Activated T-helper 17 cell treated with anti-CD3 and anti-CD28 coated beads, Interleukin-2, amount 50 U/mL, for 72 hours (primary cell): ENCODE results near the gene FUOM. TPM values are rescaled to one million over a fixed set of nuclear protein-coding genes. Genes with fewer than 3 reads are reported as not detected.

ENCODE experiments used
- ATAC-seq: fragments of 150-1000 bp; cut with Tn5 transposase; replicated peaks from 2 replicates; pipeline ENCODE4 v1.10.0; 2021; ENCODE audit warnings: mild to moderate bottlenecking, moderate library complexity
- H3K27ac Mint-ChIP-seq: one replicate; pipeline ENCODE4 v1.8.0; 2022; ENCODE audit warnings: mixed read lengths
- H3K27me3 Mint-ChIP-seq: one replicate; pipeline ENCODE4 v1.8.0; 2022; ENCODE audit warnings: mixed read lengths
- H3K36me3 Mint-ChIP-seq: one replicate; pipeline ENCODE4 v1.8.0; 2022; ENCODE audit warnings: low read depth, mild to moderate bottlenecking, mixed read lengths
- H3K4me1 Mint-ChIP-seq: one replicate; pipeline ENCODE4 v1.8.0; 2022; ENCODE audit warnings: mixed read lengths
- H3K4me3 Mint-ChIP-seq: one replicate; pipeline ENCODE4 v1.8.0; 2022; ENCODE audit warnings: mild to moderate bottlenecking, mixed read lengths
- H3K9me3 Mint-ChIP-seq: one replicate; pipeline ENCODE4 v1.8.0; 2022; ENCODE audit warnings: mixed read lengths
- total RNA-seq, 2 donors: library from RNA; stranded (reverse); gene quantifications; one replicate each; pipeline ENCODE4 v1.2.3, GENCODE V29; 2022

FUOM gene, protein sequence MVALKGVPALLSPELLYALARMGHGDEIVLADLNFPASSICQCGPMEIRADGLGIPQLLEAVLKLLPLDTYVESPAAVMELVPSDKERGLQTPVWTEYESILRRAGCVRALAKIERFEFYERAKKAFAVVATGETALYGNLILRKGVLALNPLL
- 10 to 100 TPM; 13.8 to 21.9 TPM for total RNA-seq

DNA sequence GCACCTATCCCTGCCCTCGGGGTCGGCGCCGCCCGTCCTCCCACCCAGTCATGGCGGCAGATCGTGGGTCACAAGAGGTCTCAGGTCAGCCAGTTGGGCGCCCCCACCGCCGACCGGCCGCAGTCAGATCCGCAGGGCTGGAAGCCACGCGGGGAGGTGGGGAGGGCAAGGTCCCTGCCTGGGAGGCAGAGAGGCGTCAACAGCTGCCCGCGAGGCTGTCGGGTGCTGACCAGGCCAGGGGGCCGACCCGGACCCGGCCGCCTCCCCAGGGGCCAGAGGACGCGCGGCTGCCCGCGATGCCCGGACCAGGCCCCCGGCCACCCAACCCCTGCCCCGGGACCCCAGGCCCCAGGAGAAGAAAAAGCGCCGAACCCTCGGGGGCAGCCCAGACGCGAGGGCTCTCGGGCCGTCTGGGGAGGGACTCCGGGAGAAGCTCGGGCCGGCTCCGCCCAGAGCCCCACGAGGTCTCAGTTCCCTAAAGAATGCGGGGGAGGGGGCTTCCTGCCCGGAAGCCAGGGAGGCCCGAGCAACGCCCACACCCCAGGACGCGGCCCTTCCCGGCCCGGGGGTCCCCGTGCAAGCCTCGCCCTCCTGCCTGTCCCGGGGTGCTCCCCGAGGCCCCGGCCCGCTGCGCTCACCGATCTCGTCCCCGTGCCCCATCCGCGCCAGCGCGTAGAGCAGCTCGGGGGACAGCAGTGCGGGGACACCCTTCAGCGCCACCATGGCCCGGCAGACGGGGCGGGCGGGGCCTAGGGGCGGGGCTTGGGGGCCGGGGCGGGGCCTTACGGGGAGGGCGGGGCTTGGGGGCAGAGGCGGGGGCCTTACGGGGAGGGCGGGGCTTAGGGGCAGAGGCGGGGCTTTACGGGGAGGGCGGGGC, at the start of gene FUOM:
FUOM (minus strand) TSS at position 735 of the 877 bp plus-strand sequence; CDS start at position 723, 12 bp downstream.
- ATAC-seq: peak; percentile 87
- no peaks in the 10 kb centered on the region for H3K27me3 Mint-ChIP-seq
- H3K4me3 Mint-ChIP-seq: peak within 1 kb of the TSS; percentile 53
- H3K4me1 Mint-ChIP-seq: peaks cover 6% of the 10 kb centered on the region
- H3K9me3 Mint-ChIP-seq: no peaks in the 10 kb centered on the region
- H3K36me3 Mint-ChIP-seq: peaks cover 10% of the 10 kb centered on the region
- H3K27ac Mint-ChIP-seq: no peak within 1 kb of the TSS

DNA sequence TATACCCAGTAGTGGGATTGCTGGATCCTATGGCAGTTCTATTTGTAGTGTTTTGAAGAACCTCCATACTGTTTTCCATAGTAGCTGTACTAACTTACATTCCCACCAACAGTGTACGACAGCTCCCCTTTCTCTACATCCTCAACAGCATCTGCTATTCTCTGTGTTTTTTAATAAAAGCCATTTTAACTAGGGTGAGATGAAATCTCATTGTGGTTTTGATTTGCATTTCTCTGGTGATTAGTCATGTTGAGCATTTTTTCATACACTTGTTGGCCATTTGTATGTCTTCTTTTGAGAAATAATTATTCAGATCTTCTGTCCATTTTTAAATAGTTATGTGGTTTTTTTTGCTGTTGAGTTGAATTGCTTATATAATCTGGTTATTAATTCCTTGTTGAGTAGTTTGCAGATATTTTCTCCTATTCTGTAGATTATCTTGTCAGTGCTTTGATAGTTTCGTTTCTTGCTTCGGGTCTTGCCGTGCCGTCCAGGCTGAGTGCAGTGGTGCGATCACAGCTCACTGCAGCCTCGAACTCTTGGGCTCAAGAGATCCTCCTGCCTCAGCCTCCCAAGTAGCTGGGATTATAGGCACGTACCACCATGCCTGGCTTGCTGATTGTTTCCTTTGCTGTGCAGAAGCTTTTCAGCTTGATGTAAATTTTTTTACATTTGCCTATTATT, 48.2 kb upstream of the FUOM start:
- Mint-ChIP-seq H3K27ac (peak overlapping the region; percentile 2), H3K36me3 (peaks cover 97% of the 10 kb centered on the region), H3K27me3 (no peaks in the 10 kb centered on the region), H3K4me1 (peaks cover 29% of the 10 kb centered on the region), H3K9me3 (no peaks in the 10 kb centered on the region), H3K4me3 (peak overlapping the region; percentile 19)
- ATAC-seq: peak; percentile 60

DNA sequence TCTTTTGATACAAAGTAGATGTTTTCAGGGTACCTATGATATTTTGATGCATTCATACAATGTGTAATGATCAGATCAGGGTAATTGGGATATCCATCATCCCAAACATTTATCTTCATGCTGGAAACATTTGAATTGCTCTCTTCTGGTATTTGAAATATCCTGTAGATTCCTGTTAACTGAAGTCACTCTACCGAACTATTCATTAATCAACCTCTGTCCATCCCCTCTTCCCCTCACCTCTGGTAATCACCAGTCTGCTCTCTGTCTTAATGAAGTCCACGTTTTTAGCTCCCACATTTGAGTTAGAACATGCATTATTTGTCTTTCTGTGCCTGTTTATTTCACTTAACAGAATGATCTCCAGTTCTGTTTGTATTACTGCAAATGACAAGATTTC, 47.5 kb upstream of the FUOM start:
- Mint-ChIP-seq H3K4me1 (peaks cover 29% of the 10 kb centered on the region), H3K27me3 (no peaks in the 10 kb centered on the region), H3K36me3 (peaks cover 97% of the 10 kb centered on the region), H3K9me3 (no peaks in the 10 kb centered on the region), H3K27ac (peak overlapping the region; percentile 2), H3K4me3 (peak overlapping the region; percentile 19)
- no peak for ATAC-seq

DNA sequence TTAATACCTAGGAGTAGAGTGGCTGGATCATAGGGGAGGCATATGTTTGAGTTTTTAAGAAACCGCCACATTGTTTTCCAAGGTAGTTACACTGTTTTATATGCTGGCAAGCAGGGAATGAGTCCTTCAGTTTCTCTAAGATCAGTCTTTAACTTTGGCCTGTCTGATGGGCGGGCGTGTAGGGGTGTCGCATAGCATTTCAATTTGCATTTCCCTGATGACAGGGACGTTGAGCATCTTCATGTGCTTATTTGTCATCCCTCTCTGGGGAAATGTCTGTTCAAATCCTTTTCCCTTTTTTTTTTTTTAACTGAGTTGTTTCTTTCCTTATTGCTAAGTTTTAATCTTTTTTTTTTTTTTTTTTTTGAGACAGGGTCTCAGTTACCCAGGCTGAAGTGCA, 46.0 kb upstream of the FUOM start:
- Mint-ChIP-seq H3K4me1 (peaks cover 25% of the 10 kb centered on the region), H3K9me3 (no peaks in the 10 kb centered on the region), H3K27me3 (no peaks in the 10 kb centered on the region), H3K36me3 (peaks cover 97% of the 10 kb centered on the region), H3K27ac (no peak overlapping the region), H3K4me3 (no peak overlapping the region)
- ATAC-seq: no peak

DNA sequence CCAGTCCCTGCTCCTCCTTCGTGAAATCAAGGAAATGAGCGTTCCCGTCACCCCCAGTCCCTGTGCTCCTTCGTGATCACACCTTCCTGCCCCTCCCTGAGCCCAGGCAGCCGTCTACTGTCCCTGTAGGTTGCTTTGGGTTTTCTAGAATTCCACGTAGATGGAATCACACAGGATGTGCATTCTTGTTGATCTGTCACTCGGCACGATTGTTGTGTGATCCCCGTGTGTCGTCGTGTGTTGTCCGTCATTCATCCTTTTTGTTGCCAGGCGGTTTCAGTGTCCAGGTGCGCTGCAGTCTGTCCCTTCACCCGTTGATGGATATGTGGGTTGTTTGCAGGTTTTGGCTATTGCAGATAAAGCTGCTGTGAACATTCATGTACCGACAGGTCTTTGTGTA, 45.5 kb upstream of the FUOM start:
- H3K4me3 Mint-ChIP-seq: no peak overlapping the region
- H3K9me3 Mint-ChIP-seq: no peaks in the 10 kb centered on the region
- peaks cover 97% of the 10 kb centered on the region for H3K36me3 Mint-ChIP-seq
- no peak overlapping the region for H3K27ac Mint-ChIP-seq
- no peak for ATAC-seq
- H3K4me1 Mint-ChIP-seq: peaks cover 20% of the 10 kb centered on the region
- H3K27me3 Mint-ChIP-seq: no peaks in the 10 kb centered on the region

DNA sequence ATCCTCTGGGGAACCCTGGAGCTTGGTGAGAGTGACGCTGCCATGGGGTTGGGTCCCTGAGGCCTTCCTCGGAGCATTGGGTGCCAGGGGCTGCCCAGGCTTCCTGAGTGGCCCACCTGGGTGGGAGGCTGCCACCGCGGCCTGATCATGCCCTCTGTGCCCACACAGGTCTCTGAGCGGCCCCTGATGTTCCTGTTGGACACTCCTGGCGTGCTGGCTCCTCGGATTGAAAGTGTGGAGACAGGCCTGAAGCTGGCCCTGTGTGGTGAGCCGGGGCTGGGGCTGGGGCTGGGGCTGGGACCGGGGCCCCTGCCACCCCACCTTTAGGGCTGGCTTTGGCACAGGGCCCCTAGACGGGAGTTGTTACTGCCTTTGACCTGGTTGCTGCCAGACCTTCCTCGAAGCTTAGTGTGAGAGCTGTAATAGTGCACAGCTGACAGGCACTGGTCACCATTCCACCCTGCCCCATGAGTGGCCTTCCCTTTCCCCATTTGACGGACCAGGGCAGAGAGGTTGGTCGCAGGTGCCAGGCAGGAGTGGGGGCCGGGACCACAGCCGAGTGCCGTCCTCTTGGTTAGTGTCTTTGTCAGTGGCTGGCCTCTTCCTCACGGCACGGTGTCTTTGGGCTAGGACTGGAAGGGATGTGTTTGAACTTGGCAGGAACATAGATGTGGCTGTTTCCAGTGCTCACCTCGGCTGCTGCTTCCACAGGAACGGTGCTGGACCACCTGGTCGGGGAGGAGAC, 44.3 kb upstream of the FUOM start:
- ATAC-seq: no peak

DNA sequence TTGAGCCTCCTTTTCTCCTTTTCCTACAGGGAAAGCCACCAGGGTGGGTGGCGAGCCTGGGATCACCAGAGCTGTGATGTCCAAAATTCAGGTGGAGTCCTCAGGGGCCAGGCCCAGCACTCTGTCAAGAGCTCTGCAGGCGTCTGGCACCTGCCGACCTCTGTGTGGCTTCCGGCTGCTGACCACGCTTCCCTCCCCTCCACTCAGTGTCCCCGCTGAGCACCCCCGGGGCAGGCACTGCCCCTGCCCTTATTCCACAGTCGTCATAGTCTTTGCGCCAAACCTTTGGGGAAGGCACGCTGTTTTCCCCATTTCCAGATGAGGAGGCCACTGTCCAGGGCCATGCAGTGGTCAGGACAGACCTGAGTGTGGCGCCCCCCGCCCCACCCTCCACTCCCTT, 43.7 kb upstream of the FUOM start:
- H3K4me1 Mint-ChIP-seq: peaks cover 16% of the 10 kb centered on the region
- no peak for ATAC-seq

More for the DNA sequence above, 44.3 kb upstream of the FUOM start:
- no peak overlapping the region for H3K4me3 Mint-ChIP-seq
- H3K4me1 Mint-ChIP-seq: peaks cover 19% of the 10 kb centered on the region
- no peaks in the 10 kb centered on the region for H3K9me3 Mint-ChIP-seq
- peaks cover 97% of the 10 kb centered on the region for H3K36me3 Mint-ChIP-seq
- H3K27me3 Mint-ChIP-seq: no peaks in the 10 kb centered on the region
- peak overlapping the region; percentile 52 for H3K27ac Mint-ChIP-seq

DNA sequence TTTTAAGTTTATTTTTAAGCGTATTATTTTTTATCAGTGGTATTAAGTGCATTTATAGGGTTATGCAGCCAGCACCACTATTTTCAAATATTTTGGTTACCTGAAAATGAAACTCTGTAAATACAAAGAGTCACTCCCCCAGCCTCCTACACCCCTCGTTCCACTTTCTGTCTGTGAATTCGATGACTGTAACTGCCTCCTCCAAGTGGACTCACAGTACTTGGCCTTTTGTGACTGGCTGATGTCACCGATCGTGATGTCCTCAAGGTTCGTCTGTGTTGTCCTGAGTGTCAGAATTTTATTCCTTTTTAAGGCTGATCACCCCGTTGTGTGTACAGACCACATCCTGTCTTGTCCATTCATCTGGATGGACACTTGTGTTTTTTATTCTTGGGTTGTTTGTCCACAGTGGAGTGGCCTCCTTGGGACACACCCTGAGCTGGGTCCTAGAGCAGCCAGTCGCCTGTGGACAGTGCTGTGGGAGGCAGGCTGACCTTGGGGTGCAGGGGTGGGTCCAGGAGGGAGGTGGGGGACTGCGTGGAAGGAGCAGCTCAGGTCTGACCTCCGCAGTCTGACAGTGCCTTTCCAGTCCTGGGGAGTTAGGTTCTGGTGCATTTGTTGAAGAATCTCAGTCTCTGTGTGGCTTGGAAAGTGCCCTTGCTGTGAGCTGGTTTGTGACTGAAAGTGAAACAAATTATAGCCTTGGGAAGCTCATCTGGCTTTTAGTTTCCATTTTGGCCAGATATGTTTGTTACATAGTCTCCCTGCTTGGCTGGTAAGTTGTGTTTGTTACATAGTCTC, 43.0 kb upstream of the FUOM start:
- peaks cover 12% of the 10 kb centered on the region for H3K4me1 Mint-ChIP-seq
- H3K27ac Mint-ChIP-seq: peak overlapping the region; percentile 29
- H3K27me3 Mint-ChIP-seq: no peaks in the 10 kb centered on the region
- no peaks in the 10 kb centered on the region for H3K9me3 Mint-ChIP-seq
- peak overlapping the region; percentile 55 for H3K4me3 Mint-ChIP-seq
- ATAC-seq: peak; percentile 78
- H3K36me3 Mint-ChIP-seq: peaks cover 99% of the 10 kb centered on the region

More for the DNA sequence above, 43.7 kb upstream of the FUOM start:
- Mint-ChIP-seq H3K36me3 (peaks cover 97% of the 10 kb centered on the region), H3K9me3 (no peaks in the 10 kb centered on the region), H3K4me3 (peak overlapping the region; percentile 55), H3K27ac (peak overlapping the region; percentile 29), H3K27me3 (no peaks in the 10 kb centered on the region)

DNA sequence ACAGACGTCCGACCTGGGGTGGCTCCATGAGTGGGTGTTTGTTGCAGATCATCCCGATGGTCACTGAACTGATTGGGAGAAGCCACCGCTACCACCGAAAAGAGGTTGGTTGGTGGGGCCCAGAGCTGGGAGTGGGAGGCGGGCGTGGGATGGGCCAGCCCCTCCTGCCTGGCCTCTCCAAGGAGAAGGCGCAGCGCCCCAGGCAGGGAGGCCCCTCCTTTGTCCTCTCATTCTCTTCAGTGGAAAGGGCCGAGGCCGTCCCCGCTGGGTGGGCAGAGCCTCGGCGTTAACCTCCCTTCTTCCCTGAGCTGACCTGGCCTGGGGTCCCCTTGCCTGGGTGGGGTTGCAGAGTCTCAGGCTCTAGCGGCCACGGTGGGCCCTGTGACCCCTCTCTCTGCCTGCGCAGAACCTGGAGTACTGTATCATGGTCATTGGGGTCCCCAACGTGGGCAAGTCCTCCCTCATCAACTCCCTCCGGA, 41.3 kb upstream of the FUOM start:
- peaks cover 7% of the 10 kb centered on the region for H3K4me1 Mint-ChIP-seq

DNA sequence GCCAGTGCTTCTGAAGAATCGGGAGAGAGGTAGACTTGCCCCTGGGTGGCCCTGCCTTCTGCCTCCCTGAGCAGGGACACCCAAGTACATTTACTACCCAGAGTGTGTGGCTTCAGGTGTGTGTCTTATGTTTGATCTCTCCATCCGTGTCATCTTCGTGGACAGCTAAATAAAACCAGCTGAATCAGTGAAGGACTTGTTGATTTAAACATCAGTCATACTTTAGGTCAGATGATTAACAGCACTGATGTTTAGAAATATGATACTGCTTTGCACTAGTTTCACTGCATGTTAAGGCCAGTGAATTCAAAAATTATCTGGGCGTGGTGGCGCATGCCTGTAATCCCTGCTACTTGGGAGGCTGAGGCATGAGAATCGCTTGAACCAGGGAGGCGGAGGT, 40.1 kb upstream of the FUOM start:
- no peak for ATAC-seq
- no peak overlapping the region for H3K27ac Mint-ChIP-seq
- H3K36me3 Mint-ChIP-seq: peaks cover 77% of the 10 kb centered on the region
- H3K27me3 Mint-ChIP-seq: no peaks in the 10 kb centered on the region
- no peaks in the 10 kb centered on the region for H3K9me3 Mint-ChIP-seq
- peaks cover 7% of the 10 kb centered on the region for H3K4me1 Mint-ChIP-seq
- H3K4me3 Mint-ChIP-seq: no peak overlapping the region

More for the DNA sequence above, 41.3 kb upstream of the FUOM start:
- ATAC-seq: no peak
- Mint-ChIP-seq H3K27me3 (no peaks in the 10 kb centered on the region), H3K36me3 (peaks cover 89% of the 10 kb centered on the region), H3K4me3 (no peak overlapping the region), H3K9me3 (no peaks in the 10 kb centered on the region), H3K27ac (no peak overlapping the region)

DNA sequence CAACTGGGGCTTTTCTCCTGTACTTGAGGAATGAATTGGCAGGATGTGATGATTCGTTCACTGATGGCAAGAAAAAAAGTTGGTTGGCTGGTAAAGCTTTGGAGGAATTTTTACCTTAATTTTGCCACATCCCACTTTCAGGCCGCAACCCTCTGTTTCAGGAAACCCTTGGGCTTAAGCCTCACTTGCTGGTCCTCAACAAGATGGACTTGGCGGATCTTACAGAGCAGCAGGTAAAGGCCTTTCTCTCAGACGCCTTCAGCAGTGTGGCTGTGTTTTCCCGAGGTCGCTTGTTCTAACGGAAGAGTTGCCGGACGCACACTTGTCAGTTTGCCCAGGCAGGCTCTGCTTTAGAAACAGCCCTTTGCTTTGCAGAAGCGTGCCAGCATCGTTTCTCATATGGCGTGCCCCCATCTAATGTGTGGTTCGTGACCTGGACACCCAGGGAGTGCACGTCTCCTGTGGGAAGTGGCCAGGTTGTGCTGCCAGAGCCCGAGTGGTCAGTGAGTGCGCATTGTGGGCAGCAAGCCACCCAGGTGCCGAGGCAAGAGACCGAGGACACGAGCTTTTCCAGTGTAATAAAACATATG, 38.3 kb upstream of the FUOM start:
- Mint-ChIP-seq H3K27me3 (no peaks in the 10 kb centered on the region), H3K36me3 (peaks cover 59% of the 10 kb centered on the region)

DNA sequence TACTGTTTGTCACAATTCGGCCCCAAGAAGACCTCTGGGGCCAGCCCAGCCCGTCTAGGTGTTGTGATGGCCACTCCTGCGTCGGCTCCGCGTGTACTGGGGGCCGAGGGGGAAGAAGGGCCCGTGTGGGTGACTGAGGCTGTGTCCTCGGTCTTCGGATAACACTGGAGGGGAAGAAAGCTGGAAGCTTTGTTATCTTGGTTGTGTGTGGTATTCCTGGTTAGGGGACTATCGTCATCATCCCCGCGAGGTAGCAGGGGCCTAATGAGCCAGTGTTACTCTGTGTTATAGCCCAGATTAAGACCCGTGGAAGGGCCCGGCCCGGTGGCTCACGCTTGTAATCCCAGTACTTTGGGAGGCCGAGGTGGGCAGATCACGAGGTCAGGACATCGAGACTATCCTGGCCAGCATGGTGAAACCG, 37.0 kb upstream of the FUOM start:
- no peaks in the 10 kb centered on the region for H3K27me3 Mint-ChIP-seq
- H3K27ac Mint-ChIP-seq: peak overlapping the region; percentile 95
- peaks cover 23% of the 10 kb centered on the region for H3K4me1 Mint-ChIP-seq
- H3K9me3 Mint-ChIP-seq: no peaks in the 10 kb centered on the region
- no peak for ATAC-seq
- peaks cover 46% of the 10 kb centered on the region for H3K36me3 Mint-ChIP-seq
- peak overlapping the region; percentile 96 for H3K4me3 Mint-ChIP-seq

More for the DNA sequence above, 38.3 kb upstream of the FUOM start:
- Mint-ChIP-seq H3K27ac (no peak overlapping the region), H3K9me3 (no peaks in the 10 kb centered on the region), H3K4me1 (peaks cover 12% of the 10 kb centered on the region), H3K4me3 (peak overlapping the region; percentile 96)
- no peak for ATAC-seq

DNA sequence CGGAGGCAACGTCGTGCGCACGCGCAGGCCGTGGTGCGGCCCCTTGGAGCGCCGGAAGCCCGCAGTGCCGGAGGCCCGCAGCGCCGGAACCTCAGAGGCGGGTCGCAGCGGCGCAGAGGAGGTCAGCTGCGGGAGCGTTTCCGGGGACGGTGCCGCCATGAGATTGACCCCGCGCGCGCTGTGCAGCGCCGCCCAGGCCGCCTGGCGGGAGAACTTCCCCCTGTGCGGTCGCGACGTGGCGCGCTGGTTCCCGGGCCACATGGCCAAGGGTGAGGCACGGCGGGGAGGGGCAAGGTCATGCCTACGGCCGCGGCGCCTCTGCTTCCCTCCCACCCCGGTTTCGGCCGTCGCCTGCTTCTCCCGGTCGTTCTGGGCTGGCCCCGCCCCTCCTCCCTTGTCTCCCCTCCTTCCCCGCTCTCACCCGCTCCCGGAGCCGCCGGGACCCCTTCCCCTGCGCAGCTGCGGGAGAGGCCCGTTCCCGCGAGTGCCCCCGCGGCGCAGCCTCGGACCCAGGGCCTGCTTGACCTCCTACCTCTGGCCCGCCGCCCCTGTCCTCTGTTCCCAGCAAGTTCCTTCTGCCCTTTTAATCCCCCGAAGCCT, 36.3 kb upstream of the FUOM start, which contains the start of gene MTG1:
MTG1 (plus strand) TSS at position 94 of the 600 bp plus-strand sequence; CDS start at position 158, 64 bp downstream.
- peak; percentile 75 for ATAC-seq
- Mint-ChIP-seq H3K4me3 (peak within 1 kb of the TSS; percentile 96), H3K27ac (peak within 1 kb of the TSS; percentile 95), H3K9me3 (no peaks in the 10 kb centered on the region), H3K4me1 (peaks cover 25% of the 10 kb centered on the region), H3K27me3 (no peaks in the 10 kb centered on the region), H3K36me3 (peaks cover 40% of the 10 kb centered on the region)
